Measurements from ENCODE around the gene TTC3.
"Not testable (repeated sequence)": the region's sequence is repeated elsewhere in the genome, so short reads cannot be mapped to it uniquely, and the experiment has no call there.

GRCh38 chr21:37102746-37103145, 29.7 kb downstream of the TTC3 start:
- not testable (repeated sequence) for TF ChIP-seq EZH2 (IDR thresholded peaks at IDR 0.05; ENCODE audit: borderline replicate concordance, control insufficient read depth, low read depth, low read length); CTCF (IDR thresholded peaks at IDR 0.05 in 2 of 3, conservative IDR thresholded peaks at IDR 0.05 in 1 of 3; ENCODE audit: control insufficient read depth in 2 of 3, extremely low read depth in 1 of 3, insufficient read depth in 1 of 3, low read depth in 3 of 3, low read length in 3 of 3); POLR2A (IDR thresholded peaks at IDR 0.05; ENCODE audit: low read depth, low read length); MXI1 (IDR thresholded peaks at IDR 0.05; ENCODE audit: low read depth, low read length); BCL11A (IDR thresholded peaks at IDR 0.05; ENCODE audit: low read depth, low read length)

All from GM12878 (cell line).